ENCODE data around the gene RNFT2. TPM values are rescaled to one million over a fixed set of nuclear protein-coding genes. Genes with fewer than 3 reads are reported as not detected.

Gene RNFT2, protein sequence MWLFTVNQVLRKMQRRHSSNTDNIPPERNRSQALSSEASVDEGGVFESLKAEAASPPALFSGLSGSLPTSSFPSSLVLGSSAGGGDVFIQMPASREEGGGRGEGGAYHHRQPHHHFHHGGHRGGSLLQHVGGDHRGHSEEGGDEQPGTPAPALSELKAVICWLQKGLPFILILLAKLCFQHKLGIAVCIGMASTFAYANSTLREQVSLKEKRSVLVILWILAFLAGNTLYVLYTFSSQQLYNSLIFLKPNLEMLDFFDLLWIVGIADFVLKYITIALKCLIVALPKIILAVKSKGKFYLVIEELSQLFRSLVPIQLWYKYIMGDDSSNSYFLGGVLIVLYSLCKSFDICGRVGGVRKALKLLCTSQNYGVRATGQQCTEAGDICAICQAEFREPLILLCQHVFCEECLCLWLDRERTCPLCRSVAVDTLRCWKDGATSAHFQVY
- under 1 TPM in 1 of 4 donors, not detected in 3; 0.55 TPM for total RNA-seq

DNA sequence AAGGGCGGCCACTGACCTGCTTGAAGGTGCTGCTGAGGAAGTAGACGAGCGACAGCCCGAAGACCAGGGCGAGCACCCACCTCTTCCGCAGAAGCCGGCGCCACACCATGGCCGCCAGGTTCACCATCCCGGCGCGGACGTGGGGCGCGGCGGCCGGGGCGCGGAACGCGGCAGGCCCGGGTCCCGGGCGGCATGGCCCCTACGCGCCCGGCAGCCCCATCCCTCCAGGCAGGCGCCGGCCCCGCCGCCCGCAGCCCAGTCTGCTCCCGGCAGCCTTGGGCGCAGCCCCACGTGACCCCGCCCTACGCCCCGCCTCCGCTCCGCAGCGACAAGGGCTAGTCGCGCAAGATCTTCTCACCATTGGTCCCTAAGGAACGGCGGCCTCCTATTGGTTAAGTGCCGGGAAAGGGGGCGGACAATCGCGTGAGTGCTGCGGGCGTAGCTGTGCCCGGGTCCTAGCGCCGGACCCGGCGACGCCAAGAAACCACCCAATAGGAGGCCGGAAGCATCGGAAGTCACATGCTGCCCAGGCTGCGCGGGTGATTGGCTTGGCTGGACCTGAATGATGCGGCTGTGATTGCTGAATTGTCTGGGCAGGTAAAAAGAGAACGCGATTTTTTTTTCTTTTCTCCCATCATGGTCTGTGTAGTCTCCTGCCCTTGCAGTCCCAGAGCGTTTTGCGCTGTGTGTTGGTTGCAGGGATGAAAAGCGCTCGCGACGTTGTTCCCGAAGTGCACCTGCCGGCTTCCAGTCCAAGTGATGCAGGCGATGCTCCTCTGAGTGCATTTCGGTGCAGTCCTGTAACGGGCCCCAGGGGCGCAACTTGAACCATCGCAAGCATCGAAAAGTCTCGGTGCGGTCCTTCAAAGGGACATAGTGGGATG, at the start of gene RNFT2, which contains the start of gene SPRING1:
RNFT2 (plus strand) TSS at position 542 of the 884 bp plus-strand sequence. CDS start 2,183 bp downstream, outside the sequence.
SPRING1 (minus strand) TSS at position 296 of the 884 bp plus-strand sequence; CDS start at position 127, 169 bp downstream.
- in situ Hi-C loops (cut with MboI; ENCODE audit: low sequenced_read_pairs in 4 of 4) = no loop called here
- peak within 1 kb of the TSS; percentile 56 to 84 (median 76) for H3K27ac ChIP-seq
- ATAC-seq = peak; percentile 100

DNA sequence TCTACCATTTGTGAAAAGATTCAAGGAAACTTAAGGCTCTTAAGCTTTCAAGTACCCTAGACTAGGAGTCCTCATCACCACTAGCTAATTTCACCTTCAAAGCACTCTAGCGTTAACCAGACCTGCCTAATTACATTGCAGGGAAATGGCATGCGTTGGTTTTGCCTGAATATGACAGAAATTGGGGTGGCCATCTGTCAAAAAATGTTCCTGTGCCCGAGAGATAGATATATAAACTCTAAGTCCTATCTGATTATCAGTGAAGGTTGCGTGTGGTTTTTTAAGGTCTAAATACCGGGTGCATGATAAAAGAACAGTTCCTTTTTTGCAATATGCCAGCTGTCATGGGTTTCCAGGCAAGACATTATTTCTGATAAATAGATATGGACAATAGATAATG, 48.6 kb upstream of the RNFT2 start:
- ATAC-seq (no peak), DNase-seq (no peak)
- Histone ChIP-seq H3K9me3 (no peaks in the 10 kb centered on the region), H3K4me1 (peaks cover 8 to 9% of the 10 kb centered on the region in 2 donors), H3K36me3 (no peaks in the 10 kb centered on the region), H3K4me3 (no peak overlapping the region), H3K27ac (no peak overlapping the region), H3K27me3 (peaks cover 21 to 29% (median 28%) of the 10 kb centered on the region in 3 donors)
- in situ Hi-C loops (cut with MboI; ENCODE audit: low sequenced_read_pairs in 4 of 4) = no loop called here
- no peak for TF ChIP-seq POLR2A (IDR thresholded peaks at IDR 0.05)
- intact Hi-C loops (cut with DNase I; ENCODE audit: low total_unique reads) = no loop called here

More for the DNA sequence above, at the start of gene RNFT2, which contains the start of gene SPRING1:
- H3K36me3 ChIP-seq = peaks cover 0 to 19% of the 10 kb centered on the region in 2 donors
- peaks cover 11 to 18% of the 10 kb centered on the region in 2 donors for H3K4me1 ChIP-seq
- DNase-seq = peak; percentile 99
- peak; percentile 96 to 97 for TF ChIP-seq POLR2A (IDR thresholded peaks at IDR 0.05)
- TF ChIP-seq, protein P1, sequence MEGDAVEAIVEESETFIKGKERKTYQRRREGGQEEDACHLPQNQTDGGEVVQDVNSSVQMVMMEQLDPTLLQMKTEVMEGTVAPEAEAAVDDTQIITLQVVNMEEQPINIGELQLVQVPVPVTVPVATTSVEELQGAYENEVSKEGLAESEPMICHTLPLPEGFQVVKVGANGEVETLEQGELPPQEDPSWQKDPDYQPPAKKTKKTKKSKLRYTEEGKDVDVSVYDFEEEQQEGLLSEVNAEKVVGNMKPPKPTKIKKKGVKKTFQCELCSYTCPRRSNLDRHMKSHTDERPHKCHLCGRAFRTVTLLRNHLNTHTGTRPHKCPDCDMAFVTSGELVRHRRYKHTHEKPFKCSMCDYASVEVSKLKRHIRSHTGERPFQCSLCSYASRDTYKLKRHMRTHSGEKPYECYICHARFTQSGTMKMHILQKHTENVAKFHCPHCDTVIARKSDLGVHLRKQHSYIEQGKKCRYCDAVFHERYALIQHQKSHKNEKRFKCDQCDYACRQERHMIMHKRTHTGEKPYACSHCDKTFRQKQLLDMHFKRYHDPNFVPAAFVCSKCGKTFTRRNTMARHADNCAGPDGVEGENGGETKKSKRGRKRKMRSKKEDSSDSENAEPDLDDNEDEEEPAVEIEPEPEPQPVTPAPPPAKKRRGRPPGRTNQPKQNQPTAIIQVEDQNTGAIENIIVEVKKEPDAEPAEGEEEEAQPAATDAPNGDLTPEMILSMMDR (IDR thresholded peaks at IDR 0.05 in 4 of 5, conservative IDR thresholded peaks at IDR 0.05 in 1 of 5) = peak in 1 of 5 experiments; percentile 22
- intact Hi-C loops (cut with DNase I; ENCODE audit: low total_unique reads) = loop anchor here (1.0 to 10.0 kb wide), 3 partner anchors 21 to 1637 kb away; partner anchors contain the start of genes SUDS3 and TAOK3
- peak within 1 kb of the TSS; percentile 60 to 92 (median 80) for H3K4me3 ChIP-seq
- no peaks in the 10 kb centered on the region for H3K9me3 ChIP-seq
- no peaks in the 10 kb centered on the region for H3K27me3 ChIP-seq

DNA sequence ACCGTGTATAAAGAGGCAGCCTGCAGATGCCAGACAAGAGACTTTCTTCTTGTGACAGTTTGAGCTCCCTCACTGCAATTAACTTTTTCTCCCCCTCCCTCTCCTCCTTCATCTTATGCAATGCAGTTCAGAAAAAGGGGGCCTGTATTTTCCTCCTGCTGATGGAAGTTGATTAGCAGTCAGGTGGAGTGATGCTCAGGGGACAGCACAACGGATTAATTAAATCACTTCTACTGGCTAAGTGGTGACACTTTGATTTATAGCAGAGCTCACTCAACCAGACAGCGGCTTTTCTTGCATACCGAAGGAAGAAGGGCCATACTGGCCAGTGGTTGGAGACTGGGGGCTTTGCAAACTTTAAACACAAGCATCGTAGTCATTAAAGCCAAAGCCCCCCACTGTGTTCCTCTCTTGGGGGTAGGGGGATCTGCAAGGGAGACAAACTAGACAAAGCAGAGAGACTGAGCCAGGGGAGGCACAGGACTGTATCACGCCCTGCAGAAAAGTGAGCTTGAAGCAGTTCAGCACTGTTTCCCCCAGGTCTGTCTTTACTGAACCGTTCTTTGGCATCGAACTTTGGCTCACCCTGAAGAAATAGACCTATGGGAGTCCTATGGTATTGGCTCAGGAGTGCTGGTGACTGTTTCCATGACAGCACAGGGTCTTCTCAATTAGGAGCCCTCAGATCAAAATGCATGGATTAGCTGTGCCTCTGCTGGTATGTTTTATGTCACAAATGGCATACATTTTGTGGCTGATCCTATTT, 48.0 kb upstream of the RNFT2 start:
- ATAC-seq = no peak
- no peak for DNase-seq
- TF ChIP-seq, protein P1 (IDR thresholded peaks at IDR 0.05 in 4 of 5, conservative IDR thresholded peaks at IDR 0.05 in 1 of 5) = no peak
- TF ChIP-seq POLR2A (IDR thresholded peaks at IDR 0.05) = no peak
- Histone ChIP-seq H3K4me3 (no peak overlapping the region), H3K9me3 (no peaks in the 10 kb centered on the region), H3K36me3 (no peaks in the 10 kb centered on the region), H3K4me1 (peaks cover 8 to 9% of the 10 kb centered on the region in 2 donors), H3K27me3 (peaks cover 23 to 31% (median 28%) of the 10 kb centered on the region in 3 donors), H3K27ac (no peak overlapping the region)
- in situ Hi-C loops (cut with MboI; ENCODE audit: low sequenced_read_pairs in 4 of 4) (no loop called here), intact Hi-C loops (cut with DNase I; ENCODE audit: low total_unique reads) (no loop called here)

DNA sequence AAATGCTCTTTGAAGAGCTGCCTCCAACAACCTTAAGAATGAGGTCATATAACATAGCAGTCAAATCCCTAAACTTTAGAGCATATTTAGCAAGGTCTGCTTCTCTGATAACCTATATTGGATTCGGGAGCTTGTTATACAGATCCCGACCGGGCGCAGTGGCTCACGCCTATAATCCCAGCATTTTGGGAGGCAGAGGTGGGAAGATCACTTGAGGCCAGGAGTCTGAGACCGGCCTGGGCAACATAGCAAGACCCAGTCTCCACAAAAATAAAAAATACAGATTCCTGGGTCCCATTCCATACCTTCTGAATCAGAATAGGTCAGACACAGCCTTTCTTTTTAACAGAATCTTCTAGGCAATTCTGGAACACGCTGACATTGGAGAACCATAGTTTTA, 46.9 kb upstream of the RNFT2 start:
- H3K27me3 ChIP-seq = peaks cover 25 to 31% (median 28%) of the 10 kb centered on the region in 3 donors
- DNase-seq (no peak), ATAC-seq (no peak)
- peaks cover 8 to 9% of the 10 kb centered on the region in 2 donors for H3K4me1 ChIP-seq
- H3K27ac ChIP-seq = no peak overlapping the region
- intact Hi-C loops (cut with DNase I; ENCODE audit: low total_unique reads) = no loop called here
- H3K4me3 ChIP-seq = no peak overlapping the region
- in situ Hi-C loops (cut with MboI; ENCODE audit: low sequenced_read_pairs in 4 of 4) = no loop called here
- TF ChIP-seq, protein P1 (IDR thresholded peaks at IDR 0.05 in 4 of 5, conservative IDR thresholded peaks at IDR 0.05 in 1 of 5) = no peak
- TF ChIP-seq POLR2A (IDR thresholded peaks at IDR 0.05) = no peak
- no peaks in the 10 kb centered on the region for H3K36me3 ChIP-seq
- no peaks in the 10 kb centered on the region for H3K9me3 ChIP-seq
